Neural crest cell (in vitro differentiated cells): ENCODE measurements around the gene NTNG1. TPM values are rescaled to one million over a fixed set of nuclear protein-coding genes. Genes with fewer than 3 reads are reported as not detected.

Experiments used
- DNase-seq: peaks from one replicate; pipeline ENCODE4 v3.0.0; 2021; ENCODE audit warnings: low read depth, mixed read lengths, low spot score
- H3K27ac Mint-ChIP-seq: one replicate; pipeline ENCODE4 v1.8.0; 2021; ENCODE audit warnings: mild to moderate bottlenecking, mixed read lengths; ENCODE audit not compliant: unreplicated experiment
- H3K27me3 Mint-ChIP-seq: 2 replicates; pipeline ENCODE4 v1.8.0; 2021; ENCODE audit warnings: low read depth, mild to moderate bottlenecking, mixed read lengths
- H3K36me3 Mint-ChIP-seq: 2 replicates; pipeline ENCODE4 v1.8.0; 2021; ENCODE audit warnings: low read depth, mild to moderate bottlenecking, mixed read lengths
- H3K4me1 Mint-ChIP-seq: 2 replicates; pipeline ENCODE4 v1.8.0; 2021; ENCODE audit warnings: mixed read lengths
- H3K4me3 Mint-ChIP-seq: one replicate; pipeline ENCODE4 v1.8.0; 2021; ENCODE audit warnings: mild to moderate bottlenecking, mixed read lengths
- H3K9me3 Mint-ChIP-seq: 2 replicates; pipeline ENCODE4 v1.8.0; 2021; ENCODE audit warnings: mixed read lengths
- total RNA-seq: library from RNA; stranded (reverse); gene quantifications from 2 replicates; pipeline ENCODE4 v1.2.1, GENCODE V29; 2021
- TF ChIP-seq, protein P1 (sequence below): fragments of 200-600 bp; sonication (generic); conservative IDR thresholded peaks from 2 replicates; pipeline ENCODE4 v1.5.0; 2021; ENCODE audit warnings: antibody characterized with exemption, mild to moderate bottlenecking

The NTNG1 gene
- total RNA-seq, 1 donor from 2014 or later: 1.1 TPM

DNA sequence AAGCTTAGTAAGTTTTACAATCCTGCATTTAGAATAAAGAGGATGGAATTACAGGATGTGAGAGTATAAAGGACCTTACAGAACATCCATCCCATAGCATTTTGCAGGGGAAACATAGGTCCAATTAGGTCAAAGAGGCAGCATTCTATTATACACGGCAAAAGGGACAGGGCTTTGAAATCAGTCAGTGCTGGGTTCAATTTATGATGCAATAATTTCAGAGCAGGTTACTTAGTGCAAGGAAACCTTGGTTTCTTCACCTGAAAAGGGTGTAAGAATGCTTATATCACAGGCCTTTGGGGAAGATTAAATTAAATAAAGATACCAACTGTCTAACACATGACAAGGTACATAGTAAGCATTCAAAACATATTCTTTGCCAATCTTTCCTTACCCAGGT lies 17.1 kb upstream of the NTNG1 start:
- Mint-ChIP-seq H3K36me3 (no peaks in the 10 kb centered on the region), H3K4me1 (no peaks in the 10 kb centered on the region), H3K4me3 (no peak overlapping the region), H3K9me3 (no peaks in the 10 kb centered on the region), H3K27ac (no peak overlapping the region), H3K27me3 (peaks cover 6% of the 10 kb centered on the region)
- no peak for DNase-seq
- TF ChIP-seq, protein P1, sequence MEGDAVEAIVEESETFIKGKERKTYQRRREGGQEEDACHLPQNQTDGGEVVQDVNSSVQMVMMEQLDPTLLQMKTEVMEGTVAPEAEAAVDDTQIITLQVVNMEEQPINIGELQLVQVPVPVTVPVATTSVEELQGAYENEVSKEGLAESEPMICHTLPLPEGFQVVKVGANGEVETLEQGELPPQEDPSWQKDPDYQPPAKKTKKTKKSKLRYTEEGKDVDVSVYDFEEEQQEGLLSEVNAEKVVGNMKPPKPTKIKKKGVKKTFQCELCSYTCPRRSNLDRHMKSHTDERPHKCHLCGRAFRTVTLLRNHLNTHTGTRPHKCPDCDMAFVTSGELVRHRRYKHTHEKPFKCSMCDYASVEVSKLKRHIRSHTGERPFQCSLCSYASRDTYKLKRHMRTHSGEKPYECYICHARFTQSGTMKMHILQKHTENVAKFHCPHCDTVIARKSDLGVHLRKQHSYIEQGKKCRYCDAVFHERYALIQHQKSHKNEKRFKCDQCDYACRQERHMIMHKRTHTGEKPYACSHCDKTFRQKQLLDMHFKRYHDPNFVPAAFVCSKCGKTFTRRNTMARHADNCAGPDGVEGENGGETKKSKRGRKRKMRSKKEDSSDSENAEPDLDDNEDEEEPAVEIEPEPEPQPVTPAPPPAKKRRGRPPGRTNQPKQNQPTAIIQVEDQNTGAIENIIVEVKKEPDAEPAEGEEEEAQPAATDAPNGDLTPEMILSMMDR: no peak

DNA sequence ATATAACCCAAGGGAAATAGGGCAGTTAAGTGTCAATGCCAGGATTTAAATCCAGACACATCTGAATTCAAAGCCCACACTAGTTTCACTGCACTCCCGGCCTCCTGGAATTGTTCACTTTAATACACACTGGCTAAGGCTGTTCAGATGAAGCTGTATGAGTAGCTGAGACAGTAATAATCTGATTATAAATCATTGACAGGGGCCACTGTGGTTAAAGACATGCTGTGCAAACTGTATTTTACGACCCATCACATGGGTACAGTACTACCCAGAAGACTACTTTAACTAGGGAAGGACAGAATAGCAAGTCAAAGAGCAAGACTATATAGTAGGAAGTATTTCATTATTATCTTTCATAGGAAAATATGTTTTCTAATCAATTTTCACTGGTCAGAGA lies 16.1 kb upstream of the NTNG1 start:
- Mint-ChIP-seq H3K4me1 (no peaks in the 10 kb centered on the region), H3K27ac (no peak overlapping the region), H3K27me3 (peaks cover 6% of the 10 kb centered on the region), H3K9me3 (no peaks in the 10 kb centered on the region), H3K4me3 (no peak overlapping the region), H3K36me3 (no peaks in the 10 kb centered on the region)
- DNase-seq: no peak
- TF ChIP-seq, protein P1: no peak

DNA sequence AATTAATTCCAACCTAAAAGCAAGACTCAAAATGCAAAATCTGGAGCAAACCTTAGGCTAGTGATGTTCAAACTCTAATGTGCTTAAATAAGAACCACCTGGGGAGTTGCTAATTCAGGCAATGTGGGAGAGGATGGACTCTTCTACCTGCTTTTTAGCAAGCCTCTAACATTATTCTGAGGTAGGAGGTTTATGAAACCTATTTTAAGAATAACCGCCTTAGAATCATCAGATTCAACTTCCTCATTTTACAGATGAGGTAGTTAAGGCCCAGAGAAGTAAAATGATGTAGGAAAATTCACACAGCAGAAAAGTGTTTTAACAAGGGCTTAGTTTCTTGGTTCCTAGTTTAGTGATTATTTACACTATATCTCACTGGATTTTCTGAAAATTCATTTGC lies 8.6 kb upstream of the NTNG1 start:
- Mint-ChIP-seq H3K4me3 (no peak overlapping the region), H3K27me3 (peaks cover 48% of the 10 kb centered on the region), H3K4me1 (no peaks in the 10 kb centered on the region), H3K36me3 (no peaks in the 10 kb centered on the region), H3K9me3 (no peaks in the 10 kb centered on the region), H3K27ac (no peak overlapping the region)
- no peak for DNase-seq
- TF ChIP-seq, protein P1: no peak

DNA sequence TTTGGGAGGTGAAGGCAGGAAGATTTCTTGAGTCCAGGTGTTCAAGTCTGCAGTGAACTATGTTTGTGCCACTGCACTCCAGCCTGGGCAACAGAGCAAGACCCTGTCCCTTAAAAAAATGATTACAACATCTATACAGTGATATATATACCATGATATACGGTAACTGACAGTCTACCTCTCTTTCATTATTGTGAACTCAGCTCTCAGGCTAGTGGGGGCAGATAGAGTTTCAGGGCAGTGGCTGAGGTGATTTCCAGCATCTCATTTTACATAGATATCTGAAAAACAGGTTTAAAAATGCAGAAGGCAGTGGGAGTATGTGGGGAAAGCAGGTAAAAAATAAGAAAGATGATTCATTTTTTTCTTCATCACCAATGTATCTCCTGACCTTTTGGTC lies 8.1 kb upstream of the NTNG1 start:
- Mint-ChIP-seq H3K9me3 (no peaks in the 10 kb centered on the region), H3K36me3 (no peaks in the 10 kb centered on the region), H3K27ac (no peak overlapping the region), H3K4me3 (no peak overlapping the region), H3K4me1 (no peaks in the 10 kb centered on the region), H3K27me3 (peaks cover 54% of the 10 kb centered on the region)
- TF ChIP-seq, protein P1: no peak
- no peak for DNase-seq

DNA sequence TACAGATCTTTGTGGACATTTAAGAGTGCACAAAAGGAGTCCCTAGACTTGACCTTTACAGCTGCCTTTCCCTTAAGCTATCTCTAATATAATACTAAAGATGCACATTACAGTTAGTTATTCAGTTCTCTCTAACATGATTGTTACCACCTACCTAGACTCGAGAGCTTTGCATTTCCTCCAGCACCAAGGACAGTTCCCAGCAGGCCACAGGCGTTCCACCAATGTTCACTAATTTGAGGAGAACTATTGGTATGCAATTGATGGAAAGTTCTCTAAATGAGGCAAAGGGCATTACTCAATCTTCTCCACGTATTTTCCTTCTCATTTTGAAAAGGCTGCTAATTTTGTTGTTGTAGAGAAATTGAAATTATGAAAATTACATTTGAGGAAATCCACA lies 5.4 kb upstream of the NTNG1 start:
- peak; percentile 51 for DNase-seq
- H3K4me1 Mint-ChIP-seq: peaks cover 7% of the 10 kb centered on the region
- H3K9me3 Mint-ChIP-seq: no peaks in the 10 kb centered on the region
- no peak overlapping the region for H3K27ac Mint-ChIP-seq
- TF ChIP-seq, protein P1: no peak
- peaks cover 77% of the 10 kb centered on the region for H3K27me3 Mint-ChIP-seq
- no peak overlapping the region for H3K4me3 Mint-ChIP-seq
- H3K36me3 Mint-ChIP-seq: no peaks in the 10 kb centered on the region

DNA sequence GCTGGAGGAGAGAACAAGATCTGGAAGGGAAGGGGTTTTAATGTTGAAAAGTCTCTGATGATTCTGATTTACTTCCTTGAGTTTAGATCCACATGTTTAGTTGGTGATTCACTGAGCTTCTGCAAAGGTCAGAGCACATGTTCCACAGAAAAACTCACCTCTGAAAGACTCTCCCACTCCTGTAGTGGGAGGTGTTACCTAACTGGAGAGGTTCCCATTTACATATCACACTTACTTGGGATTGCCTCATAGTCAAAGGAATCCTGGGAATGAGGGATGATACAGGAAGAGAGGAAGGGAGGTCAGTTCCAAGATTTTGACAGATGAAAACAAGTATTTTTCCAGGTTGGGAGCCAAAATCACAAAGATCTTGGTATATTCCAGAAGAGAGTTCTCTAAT lies 2.7 kb upstream of the NTNG1 start:
- Mint-ChIP-seq H3K27ac (no peak overlapping the region), H3K4me3 (peak overlapping the region; percentile 78), H3K36me3 (no peaks in the 10 kb centered on the region), H3K27me3 (peaks cover 80% of the 10 kb centered on the region), H3K9me3 (no peaks in the 10 kb centered on the region), H3K4me1 (peaks cover 17% of the 10 kb centered on the region)
- TF ChIP-seq, protein P1: no peak
- DNase-seq: no peak
